Measurements from ENCODE around the gene CDIPT. TPM values are rescaled to one million over a fixed set of nuclear protein-coding genes. Genes with fewer than 3 reads are reported as not detected.

The CDIPT gene
- total RNA-seq, 1 donor from 2014 or later, result 75.4 TPM

- no peak overlapping the region for H3K27ac ChIP-seq
- DNase-seq (no peak), ATAC-seq (no peak)
- H3K4me3 ChIP-seq, result peak overlapping the region; percentile 78
- peaks cover 68% of the 10 kb centered on the region for H3K4me1 ChIP-seq
- H3K27me3 ChIP-seq (ENCODE audit: low read depth), result no peaks in the 10 kb centered on the region
- peaks cover 24% of the 10 kb centered on the region for H3K36me3 ChIP-seq
- intact Hi-C loops (cut with DNase I), result no loop called here
- TF ChIP-seq CTCF (IDR thresholded peaks at IDR 0.05), result no peak
- no peaks in the 10 kb centered on the region for H3K9me3 ChIP-seq
These were observed 44.9 kb downstream of the CDIPT start for GRCh38 chr16:29818082-29818481.

- ATAC-seq (peak; percentile 36 to 42), DNase-seq (peak; percentile 80)
- intact Hi-C loops (cut with DNase I), result no loop called here
- Histone ChIP-seq H3K36me3 (peaks cover 24% of the 10 kb centered on the region), H3K27ac (peak overlapping the region; percentile 82), H3K4me3 (peak overlapping the region; percentile 78), H3K27me3 (ENCODE audit: low read depth) (no peaks in the 10 kb centered on the region), H3K4me1 (peaks cover 64% of the 10 kb centered on the region), H3K9me3 (no peaks in the 10 kb centered on the region)
- no peak for TF ChIP-seq CTCF (IDR thresholded peaks at IDR 0.05)
These were observed 46.2 kb downstream of the CDIPT start for GRCh38 chr16:29816694-29817441.

DNA sequence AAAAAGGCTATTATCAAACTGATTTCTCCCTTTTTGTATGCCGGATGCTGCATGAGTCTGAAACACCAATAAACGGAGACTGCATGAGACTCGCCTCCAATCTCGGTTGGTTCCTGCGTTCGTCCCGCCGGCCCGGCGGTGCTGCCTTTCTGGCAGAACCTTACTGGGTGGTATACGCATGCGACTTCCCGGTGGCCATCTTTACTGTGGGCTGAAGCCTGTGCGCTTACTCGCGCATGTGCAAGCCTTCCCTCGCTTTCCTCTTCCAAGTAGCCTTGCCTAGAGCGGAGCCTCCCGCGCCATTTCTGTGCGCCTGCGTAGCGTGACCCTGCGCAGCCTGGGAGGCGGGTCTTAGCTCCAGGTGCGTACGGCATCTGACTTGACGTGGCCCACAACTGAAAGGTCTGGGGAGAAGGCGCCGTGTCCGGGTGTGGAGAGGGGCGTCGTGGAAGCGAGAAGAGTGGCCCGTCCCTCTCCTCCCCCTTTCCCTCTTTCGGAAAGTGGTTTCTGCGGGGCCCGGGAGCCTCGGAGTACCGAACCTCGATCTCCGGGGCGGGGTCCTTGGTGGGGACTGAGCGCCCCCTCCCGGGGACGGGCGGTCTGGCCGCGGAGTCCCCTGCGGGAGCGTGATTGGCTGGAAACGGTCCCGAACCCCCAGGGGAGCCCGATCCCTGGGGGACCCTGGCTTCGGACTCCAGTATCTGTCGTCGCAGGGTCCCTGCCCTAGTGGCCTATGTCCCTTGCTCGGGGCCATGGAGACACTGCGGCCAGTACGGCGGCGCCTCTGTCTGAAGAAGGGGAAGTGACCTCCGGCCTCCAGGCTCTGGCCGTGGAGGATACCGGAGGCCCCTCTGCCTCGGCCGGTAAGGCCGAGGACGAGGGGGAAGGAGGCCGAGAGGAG lies 47.0 kb downstream of the CDIPT start, which contains the start of gene PAGR1:
TSS of gene PAGR1 (plus strand) at position 360 of the 901 bp plus-strand sequence. CDS start at position 734, 374 bp downstream.
- peaks cover 61% of the 10 kb centered on the region for H3K4me1 ChIP-seq
- intact Hi-C loops (cut with DNase I), result no loop called here

DNA sequence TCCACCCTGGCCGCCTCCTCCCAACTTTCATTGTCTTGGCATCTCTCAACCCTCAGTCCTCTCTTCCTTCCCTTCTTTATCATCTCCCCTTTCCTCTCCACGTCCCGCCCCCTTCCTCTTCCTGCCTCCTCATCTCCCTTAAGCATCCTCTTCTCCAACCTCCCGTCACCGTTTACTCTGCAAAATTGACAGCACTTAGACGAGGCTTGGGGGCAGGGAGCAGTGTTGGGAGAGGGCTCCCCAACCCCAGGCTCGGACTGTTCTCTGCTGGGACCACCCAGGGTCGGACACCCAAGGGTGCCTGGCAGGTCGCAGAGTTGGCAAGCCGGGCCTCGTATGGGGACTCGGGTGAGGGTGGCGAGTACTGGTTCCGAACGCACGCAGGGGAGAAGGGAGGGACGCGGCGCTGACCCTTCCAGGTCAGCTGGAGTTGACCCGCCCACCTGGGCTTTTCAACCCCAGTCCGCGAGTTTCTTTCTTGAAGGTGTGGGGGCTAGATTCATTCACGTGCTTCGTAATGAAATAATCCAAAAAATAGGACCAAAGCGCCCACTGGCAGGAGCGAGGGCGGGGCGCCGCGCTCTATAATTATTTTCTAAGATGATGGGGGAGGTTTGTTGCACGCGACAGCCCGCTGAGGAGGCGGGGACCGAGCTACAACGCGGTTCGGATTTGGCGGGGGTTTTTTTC lies 47.8 kb downstream of the CDIPT start:
- H3K27ac ChIP-seq, result peak overlapping the region; percentile 82
- peak overlapping the region; percentile 78 for H3K4me3 ChIP-seq
- H3K4me1 ChIP-seq, result peaks cover 68% of the 10 kb centered on the region

More for the DNA sequence above, 47.0 kb downstream of the CDIPT start, which contains the start of gene PAGR1:
- Histone ChIP-seq H3K27me3 (ENCODE audit: low read depth) (no peaks in the 10 kb centered on the region), H3K36me3 (peaks cover 24% of the 10 kb centered on the region), H3K4me3 (peak within 1 kb of the TSS; percentile 78), H3K9me3 (no peaks in the 10 kb centered on the region), H3K27ac (peak within 1 kb of the TSS; percentile 82)
- peak; percentile 85 to 90 for ATAC-seq
- peak; percentile 99 for DNase-seq
- peak; percentile 89 for TF ChIP-seq CTCF (IDR thresholded peaks at IDR 0.05)

More for the DNA sequence above, 47.8 kb downstream of the CDIPT start:
- DNase-seq (peak; percentile 61), ATAC-seq (no peak)
- Histone ChIP-seq H3K36me3 (peaks cover 27% of the 10 kb centered on the region), H3K27me3 (ENCODE audit: low read depth) (no peaks in the 10 kb centered on the region), H3K9me3 (no peaks in the 10 kb centered on the region)
- intact Hi-C loops (cut with DNase I), result no loop called here
- no peak for TF ChIP-seq CTCF (IDR thresholded peaks at IDR 0.05)
